Keratinocyte (primary cell): ENCODE results near the gene LRP1B. TPM values are rescaled to one million over a fixed set of nuclear protein-coding genes. Genes with fewer than 3 reads are reported as not detected.

ENCODE experiments used
- DNase-seq: peaks from one replicate; pipeline ENCODE4 v3.0.0-alpha.2; 2011; ENCODE audit warnings: low read depth, missing footprints, low spot score
- FAIRE-seq: peaks from 2 replicates; lab custom pipeline; 2011; peaks lifted over from hg19 to GRCh38; lab: Jason Lieb, UNC
- H2AFZ ChIP-seq: 2 replicates; pipeline ENCODE4 v1.6.0; 2012; ENCODE audit warnings: low read length, control low read depth, inconsistent platforms; ENCODE audit not compliant: control insufficient read depth
- H3K27ac ChIP-seq: 2 replicates; pipeline ENCODE4 v1.5.1; 2011; ENCODE audit warnings: low read length; ENCODE audit not compliant: control insufficient read depth, insufficient read depth
- H3K27me3 ChIP-seq: 3 replicates; pipeline ENCODE4 v1.6.0; 2011; ENCODE audit warnings: low read length; ENCODE audit not compliant: control insufficient read depth, insufficient read depth; ENCODE audit errors: extremely low read depth
- H3K36me3 ChIP-seq, 2 experiments: 2 replicates in 1 of 2; 3 replicates in 1 of 2; pipeline ENCODE4 v1.5.1; 2011; ENCODE audit warnings: low read length in 2 of 2, mild to moderate bottlenecking in 1 of 2; ENCODE audit not compliant: control insufficient read depth in 2 of 2, insufficient read depth in 2 of 2; ENCODE audit errors: extremely low read depth in 1 of 2
- H3K4me1 ChIP-seq: 3 replicates; pipeline ENCODE4 v1.5.1; 2011; ENCODE audit warnings: low read length; ENCODE audit not compliant: control insufficient read depth, insufficient read depth; ENCODE audit errors: extremely low read depth
- H3K4me2 ChIP-seq: 3 replicates; pipeline ENCODE4 v1.6.0; 2011; ENCODE audit warnings: low read depth, low read length; ENCODE audit not compliant: control insufficient read depth, insufficient read depth; ENCODE audit errors: extremely low read depth
- H3K4me3 ChIP-seq, 3 experiments: fragments of 200-600 bp in 1 of 3; sonication (generic) in 1 of 3; 2 replicates in 2 of 3; 3 replicates in 1 of 3; pipeline ENCODE4 v1.5.1; 2011 to 2016; ENCODE audit warnings: low read length in 3 of 3, mild to moderate bottlenecking in 3 of 3, control low read depth in 2 of 3, inconsistent platforms in 1 of 3, low read depth in 1 of 3, mixed read lengths in 1 of 3, mixed run types in 1 of 3, moderate library complexity in 1 of 3; ENCODE audit not compliant: control insufficient read depth in 2 of 3, insufficient read depth in 2 of 3; ENCODE audit errors: extremely low read depth in 1 of 3
- H3K79me2 ChIP-seq: 2 replicates; pipeline ENCODE4 v1.6.0; 2012; ENCODE audit warnings: low read length; ENCODE audit not compliant: control insufficient read depth, insufficient read depth
- H3K9ac ChIP-seq: 3 replicates; pipeline ENCODE4 v1.6.0; 2011; ENCODE audit warnings: low read length; ENCODE audit not compliant: control insufficient read depth, insufficient read depth; ENCODE audit errors: extremely low read depth
- H3K9me1 ChIP-seq: 3 replicates; pipeline ENCODE4 v1.6.0; 2011; ENCODE audit warnings: low read length; ENCODE audit not compliant: control insufficient read depth, insufficient read depth; ENCODE audit errors: extremely low read depth
- H3K9me3 ChIP-seq: 2 replicates; pipeline ENCODE4 v1.5.1; 2012; ENCODE audit warnings: low read depth, low read length; ENCODE audit not compliant: control insufficient read depth
- H4K20me1 ChIP-seq: 3 replicates; pipeline ENCODE4 v1.6.0; 2011; ENCODE audit warnings: low read length; ENCODE audit not compliant: control insufficient read depth, insufficient read depth; ENCODE audit errors: extremely low read depth
- EZH2 ChIP-seq: IDR thresholded peaks from one replicate; pipeline ENCODE4 v1.6.1; 2012; ENCODE audit warnings: inconsistent platforms, mild to moderate bottlenecking, low read length, moderate library complexity
- dilution Hi-C: fragments of 300-500 bp; cut with MboI; formaldehyde crosslinking; loops from one replicate; pipeline ENCODE4 v1.7.0; 2020; ENCODE audit warnings: low sequenced_read_pairs; ENCODE audit not compliant: extremely low pct_ligation_motif_present
- polyA plus RNA-seq, 5 experiments: library from polyadenylated mRNA; depleted of rRNA in 3 of 5; stranded (reverse) in 3 of 5; stranded (forward) in 1 of 5; unstranded in 1 of 5; fragments of >200 nt; gene quantifications; 1 replicate in 1 of 5; 2 replicates in 3 of 5; 3 replicates in 1 of 5; pipeline versions ENCODE4 v1.2.1 to v1.2.3, GENCODE V29; 2011 to 2012; ENCODE audit warnings: missing spikeins in 2 of 5, low read depth in 1 of 5, low replicate concordance in 1 of 5
- TF ChIP-seq, protein P1 (sequence below), 3 experiments: IDR thresholded peaks in 1 of 3; conservative IDR thresholded peaks in 1 of 3; optimal IDR thresholded peaks in 1 of 3; 2 replicates in 2 of 3; 3 replicates in 1 of 3; pipeline versions ENCODE3 to v1.5.1; 2011; ENCODE audit warnings: low read length in 3 of 3, mild to moderate bottlenecking in 3 of 3, moderate library complexity in 2 of 3, control low read depth in 1 of 3, inconsistent platforms in 1 of 3; ENCODE audit not compliant: insufficient read depth in 2 of 3; ENCODE audit errors: extremely low read depth in 1 of 3

The LRP1B gene
- polyA plus RNA-seq, 1 donor (not counting 4 experiments of a cell fraction or from before 2014, with no cell fraction given), result not detected

- H3K27ac ChIP-seq, result no peak overlapping the region
- no peak overlapping the region for H2AFZ ChIP-seq
- no peaks in the 10 kb centered on the region for H3K4me1 ChIP-seq
- no peaks in the 10 kb centered on the region for H3K9me3 ChIP-seq
- no peak overlapping the region for H3K9ac ChIP-seq
- no peaks in the 10 kb centered on the region for H3K27me3 ChIP-seq
- FAIRE-seq (no peak), DNase-seq (no peak)
- no peak for TF ChIP-seq EZH2
- TF ChIP-seq, protein P1, sequence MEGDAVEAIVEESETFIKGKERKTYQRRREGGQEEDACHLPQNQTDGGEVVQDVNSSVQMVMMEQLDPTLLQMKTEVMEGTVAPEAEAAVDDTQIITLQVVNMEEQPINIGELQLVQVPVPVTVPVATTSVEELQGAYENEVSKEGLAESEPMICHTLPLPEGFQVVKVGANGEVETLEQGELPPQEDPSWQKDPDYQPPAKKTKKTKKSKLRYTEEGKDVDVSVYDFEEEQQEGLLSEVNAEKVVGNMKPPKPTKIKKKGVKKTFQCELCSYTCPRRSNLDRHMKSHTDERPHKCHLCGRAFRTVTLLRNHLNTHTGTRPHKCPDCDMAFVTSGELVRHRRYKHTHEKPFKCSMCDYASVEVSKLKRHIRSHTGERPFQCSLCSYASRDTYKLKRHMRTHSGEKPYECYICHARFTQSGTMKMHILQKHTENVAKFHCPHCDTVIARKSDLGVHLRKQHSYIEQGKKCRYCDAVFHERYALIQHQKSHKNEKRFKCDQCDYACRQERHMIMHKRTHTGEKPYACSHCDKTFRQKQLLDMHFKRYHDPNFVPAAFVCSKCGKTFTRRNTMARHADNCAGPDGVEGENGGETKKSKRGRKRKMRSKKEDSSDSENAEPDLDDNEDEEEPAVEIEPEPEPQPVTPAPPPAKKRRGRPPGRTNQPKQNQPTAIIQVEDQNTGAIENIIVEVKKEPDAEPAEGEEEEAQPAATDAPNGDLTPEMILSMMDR (optimal IDR thresholded peaks at IDR 0.05 in 1 of 3, IDR thresholded peaks at IDR 0.05 in 1 of 3, conservative IDR thresholded peaks at IDR 0.05 in 1 of 3; ENCODE audit: extremely low read depth in 1 of 3, insufficient read depth in 2 of 3, low read length in 3 of 3), result no peak
- H3K4me2 ChIP-seq, result no peak overlapping the region
- no peaks in the 10 kb centered on the region for H3K9me1 ChIP-seq
- no peaks in the 10 kb centered on the region for H4K20me1 ChIP-seq
- H3K36me3 ChIP-seq, result no peaks in the 10 kb centered on the region
- no peaks in the 10 kb centered on the region for H3K79me2 ChIP-seq
- dilution Hi-C loops, result no loop called here
- H3K4me3 ChIP-seq, result no peak overlapping the region
Measured at GRCh38 chr2:141187075-141187439, 943.8 kb downstream of the LRP1B start.

GRCh38 chr2:141186413-141187074 lies 944.3 kb downstream of the LRP1B start:
- H3K9me3 ChIP-seq, result no peaks in the 10 kb centered on the region
- no peak overlapping the region for H3K4me2 ChIP-seq
- FAIRE-seq, result no peak
- no peaks in the 10 kb centered on the region for H3K27me3 ChIP-seq
- no peaks in the 10 kb centered on the region for H3K36me3 ChIP-seq
- no peaks in the 10 kb centered on the region for H3K9me1 ChIP-seq
- no peaks in the 10 kb centered on the region for H3K4me1 ChIP-seq
- H3K9ac ChIP-seq, result no peak overlapping the region
- no peak for DNase-seq
- H3K79me2 ChIP-seq, result no peaks in the 10 kb centered on the region
- dilution Hi-C loops, result no loop called here
- TF ChIP-seq EZH2, result no peak
- TF ChIP-seq, protein P1 (optimal IDR thresholded peaks at IDR 0.05 in 1 of 3, IDR thresholded peaks at IDR 0.05 in 1 of 3, conservative IDR thresholded peaks at IDR 0.05 in 1 of 3; ENCODE audit: extremely low read depth in 1 of 3, insufficient read depth in 2 of 3, low read length in 3 of 3), result no peak
- H3K4me3 ChIP-seq, result no peak overlapping the region
- H3K27ac ChIP-seq, result no peak overlapping the region
- H2AFZ ChIP-seq, result no peak overlapping the region
- H4K20me1 ChIP-seq, result no peaks in the 10 kb centered on the region
